NB4 (cell line): ENCODE measurements around the gene LINC01488.

Experiments used
- CTCF ChIP-seq: IDR thresholded peaks from one replicate; pipeline ENCODE4 v1.5.1; 2012; ENCODE audit warnings: low read depth, low read length
- MYC ChIP-seq: IDR thresholded peaks from 2 replicates; pipeline ENCODE4 v1.6.1; 2011; ENCODE audit warnings: low read depth, low read length
- POLR2A ChIP-seq: IDR thresholded peaks from 2 replicates; pipeline ENCODE4 v1.6.1; 2011; ENCODE audit warnings: mild to moderate bottlenecking; ENCODE audit not compliant: insufficient read length; ENCODE audit errors: extremely low read depth

GRCh38 chr11:69443968-69444364, 37.5 kb upstream of the LINC01488 start:
- TF ChIP-seq CTCF (no peak), POLR2A (no peak), MYC (no peak)
